Mesendoderm (in vitro differentiated cells): ENCODE results near the gene RGS5.

Experiments
- DNase-seq: peaks from one replicate; pipeline ENCODE4 v3.0.0; 2013
- H2AK5ac ChIP-seq: 2 replicates; pipeline ENCODE4 v1.6.1; 2013; ENCODE audit warnings: low read length, inconsistent platforms
- H2BK120ac ChIP-seq: 2 replicates; pipeline ENCODE4 v1.6.1; 2013; ENCODE audit warnings: low read depth, mild to moderate bottlenecking, low read length, moderate library complexity, mixed read lengths
- H2BK15ac ChIP-seq: replicated peaks from 2 replicates; pipeline ENCODE4 v1.6.1; 2013; ENCODE audit warnings: low read depth, mild to moderate bottlenecking, moderate library complexity
- H2BK5ac ChIP-seq: 2 replicates; pipeline ENCODE4 v1.6.1; 2013; ENCODE audit warnings: low read length, inconsistent platforms
- H3K18ac ChIP-seq: 2 replicates; pipeline ENCODE4 v1.6.1; 2013; ENCODE audit warnings: mild to moderate bottlenecking, low read length, mixed read lengths
- H3K23ac ChIP-seq: one replicate; pipeline ENCODE4 v1.6.1; 2013; ENCODE audit warnings: low read length
- H3K27ac ChIP-seq: 2 replicates; pipeline ENCODE4 v1.5.1; 2013; ENCODE audit warnings: low read depth, mild to moderate bottlenecking, inconsistent platforms, low read length, moderate library complexity
- H3K27me3 ChIP-seq: 2 replicates; pipeline ENCODE4 v1.6.1; 2013; ENCODE audit warnings: low read length, control low read depth, mild to moderate bottlenecking, inconsistent platforms; ENCODE audit not compliant: insufficient read depth, poor library complexity
- H3K36me3 ChIP-seq: 2 replicates; pipeline ENCODE4 v1.6.1; 2013; ENCODE audit warnings: low read length, inconsistent platforms; ENCODE audit not compliant: control insufficient read depth, insufficient read depth
- H3K4ac ChIP-seq: one replicate; pipeline ENCODE4 v1.6.1; 2013; ENCODE audit warnings: low read depth, mild to moderate bottlenecking, low read length, moderate library complexity
- H3K4me1 ChIP-seq: 2 replicates; pipeline ENCODE4 v1.6.1; 2013; ENCODE audit warnings: low read depth, low read length, inconsistent platforms; ENCODE audit not compliant: control insufficient read depth
- H3K4me2 ChIP-seq: 2 replicates; pipeline ENCODE4 v1.6.1; 2013; ENCODE audit warnings: low read length
- H3K4me3 ChIP-seq: 2 replicates; pipeline ENCODE4 v1.5.1; 2013; ENCODE audit warnings: mild to moderate bottlenecking, low read length
- H3K56ac ChIP-seq: one replicate; pipeline ENCODE4 v1.6.1; 2013; ENCODE audit warnings: low read length
- H3K79me1 ChIP-seq: 2 replicates; pipeline ENCODE4 v1.6.1; 2013; ENCODE audit warnings: low read length, inconsistent platforms
- H3K79me2 ChIP-seq: 2 replicates; pipeline ENCODE4 v1.6.1; 2013; ENCODE audit warnings: mild to moderate bottlenecking, low read length; ENCODE audit not compliant: control insufficient read depth, insufficient read depth
- H3K9ac ChIP-seq: 2 replicates; pipeline ENCODE4 v1.6.1; 2013; ENCODE audit warnings: low read length, inconsistent platforms
- H4K5ac ChIP-seq: one replicate; pipeline ENCODE4 v1.6.1; 2013; ENCODE audit warnings: low read length
- H4K8ac ChIP-seq: one replicate; pipeline ENCODE4 v1.6.1; 2013; ENCODE audit warnings: low read depth, mild to moderate bottlenecking, control low read depth, low read length, moderate library complexity
- WGBS: extraction: QIAGEN DNeasy Blood & Tissue Kit; methylation state at CpG from one replicate; pipeline ENCODE4 v1.1.7; 2013; ENCODE audit warnings: low lambda C conversion rate, missing lambda C conversion rate; ENCODE audit not compliant: insufficient coverage; ENCODE audit errors: extremely low coverage; 5-methylcytosine and 5-hydroxymethylcytosine counted together

The RGS5 gene

GRCh38 chr1:163144418-163144817 lies 58.3 kb downstream of the RGS5 start:
- Histone ChIP-seq H4K8ac (no peak overlapping the region), H3K79me2 (no peaks in the 10 kb centered on the region), H2BK15ac (no peak overlapping the region), H2AK5ac (no peak overlapping the region), H3K79me1 (no peaks in the 10 kb centered on the region), H3K4me3 (no peak overlapping the region), H3K18ac (no peak overlapping the region), H3K27me3 (no peaks in the 10 kb centered on the region), H3K4me1 (no peaks in the 10 kb centered on the region), H3K4ac (no peak overlapping the region), H3K9ac (no peak overlapping the region), H4K5ac (no peak overlapping the region), H3K4me2 (no peak overlapping the region), H3K27ac (no peak overlapping the region), H2BK120ac (no peak overlapping the region), H3K36me3 (no peaks in the 10 kb centered on the region), H2BK5ac (no peak overlapping the region), H3K23ac (no peak overlapping the region), H3K56ac (no peak overlapping the region)
- no CpG with 5 or more reads among the region's 3 CpGs for WGBS
- no peak for DNase-seq

- no peak overlapping the region for H4K8ac ChIP-seq
- H3K79me1 ChIP-seq = no peaks in the 10 kb centered on the region
- H2BK120ac ChIP-seq = no peak overlapping the region
- H3K23ac ChIP-seq = no peak overlapping the region
- H3K56ac ChIP-seq = no peak overlapping the region
- no peak overlapping the region for H3K4me2 ChIP-seq
- no peak overlapping the region for H2BK5ac ChIP-seq
- no peaks in the 10 kb centered on the region for H3K79me2 ChIP-seq
- H4K5ac ChIP-seq = no peak overlapping the region
- H3K27me3 ChIP-seq = no peaks in the 10 kb centered on the region
- no peak overlapping the region for H2AK5ac ChIP-seq
- WGBS = no CpG with 5 or more reads among the region's 2 CpGs
- H3K27ac ChIP-seq = no peak overlapping the region
- no peak overlapping the region for H3K4ac ChIP-seq
- H3K4me3 ChIP-seq = no peak overlapping the region
- DNase-seq = no peak
- no peaks in the 10 kb centered on the region for H3K36me3 ChIP-seq
- no peak overlapping the region for H2BK15ac ChIP-seq
- no peak overlapping the region for H3K18ac ChIP-seq
- H3K9ac ChIP-seq = no peak overlapping the region
- H3K4me1 ChIP-seq = no peaks in the 10 kb centered on the region
Measured at GRCh38 chr1:163142152-163142551, 60.6 kb downstream of the RGS5 start.

- Histone ChIP-seq H3K4ac (no peak overlapping the region), H3K79me1 (no peaks in the 10 kb centered on the region), H2BK5ac (no peak overlapping the region), H4K8ac (no peak overlapping the region), H2BK120ac (no peak overlapping the region), H3K23ac (no peak overlapping the region), H3K27ac (no peak overlapping the region), H3K56ac (no peak overlapping the region), H3K36me3 (no peaks in the 10 kb centered on the region), H3K4me1 (no peaks in the 10 kb centered on the region), H3K9ac (no peak overlapping the region), H3K27me3 (no peaks in the 10 kb centered on the region), H3K18ac (no peak overlapping the region), H3K4me3 (no peak overlapping the region), H4K5ac (no peak overlapping the region), H3K4me2 (no peak overlapping the region), H2AK5ac (no peak overlapping the region), H3K79me2 (no peaks in the 10 kb centered on the region), H2BK15ac (no peak overlapping the region)
- DNase-seq = no peak
- no CpG with 5 or more reads among the region's 1 CpG for WGBS
Measured at GRCh38 chr1:163141556-163141955, 61.2 kb downstream of the RGS5 start.

- H3K4me2 ChIP-seq = no peak overlapping the region
- no peak overlapping the region for H3K56ac ChIP-seq
- no peaks in the 10 kb centered on the region for H3K36me3 ChIP-seq
- H2BK120ac ChIP-seq = no peak overlapping the region
- no peak overlapping the region for H4K5ac ChIP-seq
- H3K4me3 ChIP-seq = no peak overlapping the region
- H2BK15ac ChIP-seq = no peak overlapping the region
- no peak overlapping the region for H2BK5ac ChIP-seq
- DNase-seq = peak; percentile 73
- H3K79me2 ChIP-seq = no peaks in the 10 kb centered on the region
- no peak overlapping the region for H3K4ac ChIP-seq
- H3K4me1 ChIP-seq = no peaks in the 10 kb centered on the region
- H3K79me1 ChIP-seq = no peaks in the 10 kb centered on the region
- H4K8ac ChIP-seq = no peak overlapping the region
- H3K9ac ChIP-seq = no peak overlapping the region
- no peaks in the 10 kb centered on the region for H3K27me3 ChIP-seq
- no peak overlapping the region for H3K18ac ChIP-seq
- no peak overlapping the region for H3K27ac ChIP-seq
- H3K23ac ChIP-seq = no peak overlapping the region
- no peak overlapping the region for H2AK5ac ChIP-seq
- WGBS = no CpG with 5 or more reads among the region's 3 CpGs
Measured at GRCh38 chr1:163137556-163138265, 65.0 kb downstream of the RGS5 start.

- Histone ChIP-seq H3K9ac (no peak overlapping the region), H3K79me2 (no peaks in the 10 kb centered on the region), H2AK5ac (no peak overlapping the region), H3K56ac (no peak overlapping the region), H3K4me3 (no peak overlapping the region), H3K27ac (no peak overlapping the region), H2BK5ac (no peak overlapping the region), H3K18ac (no peak overlapping the region), H3K36me3 (no peaks in the 10 kb centered on the region), H2BK120ac (no peak overlapping the region), H3K23ac (no peak overlapping the region), H3K27me3 (no peaks in the 10 kb centered on the region), H4K8ac (no peak overlapping the region), H3K79me1 (no peaks in the 10 kb centered on the region), H3K4ac (peak overlapping the region; percentile 70), H3K4me1 (no peaks in the 10 kb centered on the region), H2BK15ac (no peak overlapping the region), H4K5ac (no peak overlapping the region), H3K4me2 (no peak overlapping the region)
- DNase-seq = no peak
- no CpG with 5 or more reads among the region's 2 CpGs for WGBS
Measured at GRCh38 chr1:163131981-163132380, 70.7 kb downstream of the RGS5 start.
